Tibial nerve (tissue), 4 donors: ENCODE results near the gene SDF2L1.

Source experiments
- EP300 ChIP-seq, 2 donors: sonication (generic); formaldehyde crosslinking; IDR thresholded peaks; one replicate each; pipeline ENCODE4 v1.6.1; 2017; ENCODE audit warnings: antibody characterized with exemption in 2 of 2, mild to moderate bottlenecking in 1 of 2
- TF ChIP-seq, protein P1 (sequence below), 5 experiments: fragments of 200-600 bp in 3 of 5; fragments of 450-650 bp in 2 of 5; sonication (generic) in 3 of 5; IDR thresholded peaks; one replicate each; pipeline ENCODE4 v1.5.1; 2016 to 2019; ENCODE audit warnings: antibody characterized with exemption in 5 of 5, mild to moderate bottlenecking in 3 of 5, moderate library complexity in 2 of 5

DNA sequence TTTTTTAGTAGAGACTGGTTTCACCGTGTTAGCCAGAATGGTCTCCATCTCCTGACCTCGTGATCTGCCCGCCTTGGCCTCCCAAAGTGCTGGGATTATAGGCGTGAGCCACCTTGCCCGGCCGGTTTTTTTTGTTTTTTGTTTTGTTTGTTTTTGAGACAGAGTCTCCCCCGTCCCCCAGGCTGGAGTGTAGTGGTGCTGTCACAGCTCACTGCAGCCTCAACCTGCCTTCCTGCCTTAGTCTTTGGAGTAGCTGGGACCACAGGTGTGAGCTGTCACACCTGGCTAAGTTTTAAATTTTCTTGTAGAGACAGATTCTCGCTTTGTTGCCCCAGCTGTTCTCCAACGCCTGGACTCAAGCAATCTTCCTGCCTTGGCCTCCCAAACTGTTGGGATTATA lies 26.9 kb downstream of the SDF2L1 start:
- TF ChIP-seq, protein P1, sequence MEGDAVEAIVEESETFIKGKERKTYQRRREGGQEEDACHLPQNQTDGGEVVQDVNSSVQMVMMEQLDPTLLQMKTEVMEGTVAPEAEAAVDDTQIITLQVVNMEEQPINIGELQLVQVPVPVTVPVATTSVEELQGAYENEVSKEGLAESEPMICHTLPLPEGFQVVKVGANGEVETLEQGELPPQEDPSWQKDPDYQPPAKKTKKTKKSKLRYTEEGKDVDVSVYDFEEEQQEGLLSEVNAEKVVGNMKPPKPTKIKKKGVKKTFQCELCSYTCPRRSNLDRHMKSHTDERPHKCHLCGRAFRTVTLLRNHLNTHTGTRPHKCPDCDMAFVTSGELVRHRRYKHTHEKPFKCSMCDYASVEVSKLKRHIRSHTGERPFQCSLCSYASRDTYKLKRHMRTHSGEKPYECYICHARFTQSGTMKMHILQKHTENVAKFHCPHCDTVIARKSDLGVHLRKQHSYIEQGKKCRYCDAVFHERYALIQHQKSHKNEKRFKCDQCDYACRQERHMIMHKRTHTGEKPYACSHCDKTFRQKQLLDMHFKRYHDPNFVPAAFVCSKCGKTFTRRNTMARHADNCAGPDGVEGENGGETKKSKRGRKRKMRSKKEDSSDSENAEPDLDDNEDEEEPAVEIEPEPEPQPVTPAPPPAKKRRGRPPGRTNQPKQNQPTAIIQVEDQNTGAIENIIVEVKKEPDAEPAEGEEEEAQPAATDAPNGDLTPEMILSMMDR (IDR thresholded peaks at IDR 0.05): no peak
- TF ChIP-seq EP300 (IDR thresholded peaks at IDR 0.05): no peak
